GM23338 (cell line): ENCODE data around the gene EFHC2. TPM values are rescaled to one million over a fixed set of nuclear protein-coding genes. Genes with fewer than 3 reads are reported as not detected.

Experiments
- ATAC-seq: fragments of 200-7000 bp; cut with Tn5 transposase; 3 replicates; pipeline ENCODE4 v1.9.1; 2020
- DNase-seq: peaks from one replicate; pipeline ENCODE4 v3.0.0-alpha.2; 2015; ENCODE audit warnings: low spot score
- H2AFZ ChIP-seq: fragments of 200-600 bp; sonication (generic); 2 replicates; pipeline ENCODE4 v1.8.0; 2016; ENCODE audit warnings: antibody characterized with exemption, mild to moderate bottlenecking, moderate library complexity
- H3F3A ChIP-seq: fragments of 200-600 bp; sonication (generic); replicated peaks from 2 replicates; pipeline ENCODE4 v1.8.0; 2017; ENCODE audit warnings: antibody characterized with exemption, mixed run types, low read depth
- H3K27ac ChIP-seq: fragments of 200-600 bp; sonication (generic); 2 replicates; pipeline ENCODE4 v1.6.1; 2016; ENCODE audit warnings: low read depth
- H3K27me3 ChIP-seq: fragments of 200-600 bp; sonication (generic); 2 replicates; pipeline ENCODE4 v1.8.0; 2016; ENCODE audit warnings: mild to moderate bottlenecking, mixed run types, moderate library complexity; ENCODE audit not compliant: insufficient read depth
- H3K36me3 ChIP-seq: fragments of 200-600 bp; sonication (generic); 2 replicates; pipeline ENCODE4 v1.8.0; 2016; ENCODE audit warnings: mild to moderate bottlenecking; ENCODE audit not compliant: insufficient read depth
- H3K4me1 ChIP-seq: fragments of 200-600 bp; sonication (generic); 2 replicates; pipeline ENCODE4 v1.8.0; 2016; ENCODE audit warnings: mild to moderate bottlenecking, moderate library complexity; ENCODE audit not compliant: insufficient read depth
- H3K4me2 ChIP-seq: fragments of 200-600 bp; sonication (generic); 2 replicates; pipeline ENCODE4 v1.7.1; 2017; ENCODE audit warnings: mixed run types
- H3K4me3 ChIP-seq: fragments of 200-600 bp; sonication (generic); 2 replicates; pipeline ENCODE4 v1.6.1; 2016; ENCODE audit warnings: mixed run types
- H3K79me2 ChIP-seq: fragments of 200-600 bp; sonication (generic); replicated peaks from 2 replicates; pipeline ENCODE4 v1.8.0; 2017; ENCODE audit warnings: mild to moderate bottlenecking; ENCODE audit not compliant: insufficient read depth
- H3K9me2 ChIP-seq: fragments of 200-600 bp; sonication (generic); 2 replicates; pipeline ENCODE4 v1.8.0; 2017; ENCODE audit not compliant: insufficient read depth
- H4K20me1 ChIP-seq: fragments of 200-600 bp; sonication (generic); replicated peaks from 2 replicates; pipeline ENCODE4 v1.8.0; 2017; ENCODE audit warnings: mild to moderate bottlenecking; ENCODE audit not compliant: insufficient read depth
- H3K27ac Mint-ChIP-seq: 2 replicates; pipeline ENCODE4 v1.8.0; 2020; ENCODE audit warnings: inconsistent platforms, mild to moderate bottlenecking, moderate library complexity, mixed read lengths
- H3K27me3 Mint-ChIP-seq: 3 replicates; pipeline ENCODE4 v1.8.0; 2022; ENCODE audit warnings: low read depth, mild to moderate bottlenecking, moderate library complexity, mixed read lengths, inconsistent platforms; ENCODE audit not compliant: insufficient read depth, poor library complexity
- H3K36me3 Mint-ChIP-seq: 3 replicates; pipeline ENCODE4 v1.8.0; 2021; ENCODE audit warnings: low read depth, mild to moderate bottlenecking, inconsistent platforms, moderate library complexity, mixed read lengths
- H3K4me1 Mint-ChIP-seq: 3 replicates; pipeline ENCODE4 v1.8.0; 2020; ENCODE audit warnings: mild to moderate bottlenecking, inconsistent platforms, mixed read lengths
- H3K4me3 Mint-ChIP-seq: 3 replicates; pipeline ENCODE4 v1.8.0; 2021; ENCODE audit warnings: moderate library complexity, mild to moderate bottlenecking, inconsistent platforms, mixed read lengths
- H3K9me3 Mint-ChIP-seq: 3 replicates; pipeline ENCODE4 v1.8.0; 2020; ENCODE audit warnings: moderate library complexity, mild to moderate bottlenecking, inconsistent platforms, mixed read lengths
- CREB1 ChIP-seq: fragments of 250-450 bp; sonication (Bioruptor Pico); IDR thresholded peaks from 2 replicates; pipeline ENCODE4 v1.5.0; 2020; ENCODE audit warnings: low read depth, mild to moderate bottlenecking, moderate library complexity
- EZH2 ChIP-seq: fragments of 200-600 bp; sonication (generic); IDR thresholded peaks from one replicate; pipeline ENCODE4 v1.8.0; 2017; ENCODE audit warnings: antibody characterized with exemption, mild to moderate bottlenecking, low read depth; ENCODE audit not compliant: unreplicated experiment
- EZH2phosphoT487 ChIP-seq: fragments of 200-600 bp; sonication (generic); IDR thresholded peaks from one replicate; pipeline ENCODE4 v1.8.1; 2018; ENCODE audit warnings: antibody characterized with exemption; ENCODE audit not compliant: unreplicated experiment
- JUNB ChIP-seq: IDR thresholded peaks from one replicate; pipeline ENCODE4 v1.6.1; 2016; ENCODE audit warnings: antibody characterized with exemption; ENCODE audit not compliant: unreplicated experiment
- ZNF114 ChIP-seq: fragments of 250-450 bp; sonication (Bioruptor Pico); IDR thresholded peaks from 2 replicates; pipeline ENCODE4 v1.5.0; 2020; ENCODE audit warnings: mild to moderate bottlenecking, moderate library complexity
- ZNF331 ChIP-seq: fragments of 250-450 bp; sonication (Bioruptor Pico); IDR thresholded peaks from 2 replicates; pipeline ENCODE4 v1.5.0; 2020; ENCODE audit warnings: low read depth, mild to moderate bottlenecking, moderate library complexity
- polyA plus RNA-seq: library from polyadenylated mRNA; unstranded; fragments of >200 nt; fragmentation: Nextera tagmentation; extraction: Ambion mirVana; gene quantifications from 2 replicates; pipeline ENCODE4 v1.2.1, GENCODE V29; 2016
- total RNA-seq: library from RNA; depleted of rRNA; stranded (reverse); fragments of >200 nt; shearing (Covaris generic); gene quantifications from 2 replicates; pipeline ENCODE4 v1.2.3, GENCODE V29; 2014; rRNA removed
- TF ChIP-seq, protein P1 (sequence below), 2 experiments: fragments of 200-600 bp in 1 of 2; sonication (generic) in 1 of 2; conservative IDR thresholded peaks; 2 replicates each; pipeline versions ENCODE4 v1.5.1 to v1.6.1; 2016 to 2017; ENCODE audit warnings: antibody characterized with exemption in 2 of 2, low read depth in 2 of 2, mild to moderate bottlenecking in 2 of 2, moderate library complexity in 1 of 2
- TF ChIP-seq, protein P2 (sequence below): IDR thresholded peaks from 2 replicates; pipeline ENCODE4 v1.6.1; 2016; ENCODE audit warnings: antibody characterized with exemption
- TF ChIP-seq, protein P3 (sequence below): IDR thresholded peaks from one replicate; pipeline ENCODE4 v1.6.1; 2018; ENCODE audit warnings: antibody characterized with exemption; ENCODE audit not compliant: unreplicated experiment

The EFHC2 gene
- total and polyA plus RNA-seq, 2 experiments from 2014 or later = 3.1 to 3.2 TPM

DNA sequence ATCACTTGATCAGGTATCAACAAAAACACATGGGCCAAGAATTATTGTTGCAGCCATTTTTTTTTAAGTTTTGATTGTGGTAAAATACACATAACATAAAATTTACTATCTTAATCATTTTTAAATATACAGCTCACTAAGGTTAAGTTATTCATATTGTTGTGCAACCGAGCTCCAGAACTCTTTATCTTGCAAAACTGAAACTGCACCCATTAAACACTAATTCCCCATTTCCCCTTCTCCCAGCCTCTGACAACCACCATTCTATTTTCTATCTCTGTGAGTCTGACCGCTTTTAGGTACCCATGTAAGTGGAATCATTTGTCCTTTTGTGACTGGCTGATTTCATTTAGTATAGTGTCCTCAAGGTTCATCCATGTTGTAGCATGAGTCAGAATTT, 244.1 kb downstream of the EFHC2 start:
- Mint-ChIP-seq H3K4me3 (no peak overlapping the region), H3K9me3 (no peaks in the 10 kb centered on the region; the same call in 2 of the 3 replicates), H3K27me3 (no peaks in the 10 kb centered on the region), H3K36me3 (no peaks in the 10 kb centered on the region), H3K27ac (no peak overlapping the region), H3K4me1 (0 out of 3 replicates have a peak, but pooled peaks cover 3% of the 10 kb centered on the region)
- no peaks in the 10 kb centered on the region for H4K20me1 ChIP-seq
- DNase-seq (no peak), ATAC-seq (no peak)
- H3K36me3 ChIP-seq = no peaks in the 10 kb centered on the region
- no peaks in the 10 kb centered on the region for H3K9me2 ChIP-seq
- H3K79me2 ChIP-seq = no peaks in the 10 kb centered on the region
- H3K27ac ChIP-seq = no peak overlapping the region
- H3K4me2 ChIP-seq = no peak overlapping the region
- no peaks in the 10 kb centered on the region for H3K4me1 ChIP-seq
- TF ChIP-seq JUNB = no peak
- TF ChIP-seq, protein P1, sequence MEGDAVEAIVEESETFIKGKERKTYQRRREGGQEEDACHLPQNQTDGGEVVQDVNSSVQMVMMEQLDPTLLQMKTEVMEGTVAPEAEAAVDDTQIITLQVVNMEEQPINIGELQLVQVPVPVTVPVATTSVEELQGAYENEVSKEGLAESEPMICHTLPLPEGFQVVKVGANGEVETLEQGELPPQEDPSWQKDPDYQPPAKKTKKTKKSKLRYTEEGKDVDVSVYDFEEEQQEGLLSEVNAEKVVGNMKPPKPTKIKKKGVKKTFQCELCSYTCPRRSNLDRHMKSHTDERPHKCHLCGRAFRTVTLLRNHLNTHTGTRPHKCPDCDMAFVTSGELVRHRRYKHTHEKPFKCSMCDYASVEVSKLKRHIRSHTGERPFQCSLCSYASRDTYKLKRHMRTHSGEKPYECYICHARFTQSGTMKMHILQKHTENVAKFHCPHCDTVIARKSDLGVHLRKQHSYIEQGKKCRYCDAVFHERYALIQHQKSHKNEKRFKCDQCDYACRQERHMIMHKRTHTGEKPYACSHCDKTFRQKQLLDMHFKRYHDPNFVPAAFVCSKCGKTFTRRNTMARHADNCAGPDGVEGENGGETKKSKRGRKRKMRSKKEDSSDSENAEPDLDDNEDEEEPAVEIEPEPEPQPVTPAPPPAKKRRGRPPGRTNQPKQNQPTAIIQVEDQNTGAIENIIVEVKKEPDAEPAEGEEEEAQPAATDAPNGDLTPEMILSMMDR (conservative IDR thresholded peaks at IDR 0.05; ENCODE audit: low read depth in 2 of 2) = no peak
- no peak for TF ChIP-seq CREB1 (CRISPR knock-in tag)
- TF ChIP-seq, protein P2, sequence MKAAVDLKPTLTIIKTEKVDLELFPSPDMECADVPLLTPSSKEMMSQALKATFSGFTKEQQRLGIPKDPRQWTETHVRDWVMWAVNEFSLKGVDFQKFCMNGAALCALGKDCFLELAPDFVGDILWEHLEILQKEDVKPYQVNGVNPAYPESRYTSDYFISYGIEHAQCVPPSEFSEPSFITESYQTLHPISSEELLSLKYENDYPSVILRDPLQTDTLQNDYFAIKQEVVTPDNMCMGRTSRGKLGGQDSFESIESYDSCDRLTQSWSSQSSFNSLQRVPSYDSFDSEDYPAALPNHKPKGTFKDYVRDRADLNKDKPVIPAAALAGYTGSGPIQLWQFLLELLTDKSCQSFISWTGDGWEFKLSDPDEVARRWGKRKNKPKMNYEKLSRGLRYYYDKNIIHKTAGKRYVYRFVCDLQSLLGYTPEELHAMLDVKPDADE = no peak
- TF ChIP-seq, protein P3, sequence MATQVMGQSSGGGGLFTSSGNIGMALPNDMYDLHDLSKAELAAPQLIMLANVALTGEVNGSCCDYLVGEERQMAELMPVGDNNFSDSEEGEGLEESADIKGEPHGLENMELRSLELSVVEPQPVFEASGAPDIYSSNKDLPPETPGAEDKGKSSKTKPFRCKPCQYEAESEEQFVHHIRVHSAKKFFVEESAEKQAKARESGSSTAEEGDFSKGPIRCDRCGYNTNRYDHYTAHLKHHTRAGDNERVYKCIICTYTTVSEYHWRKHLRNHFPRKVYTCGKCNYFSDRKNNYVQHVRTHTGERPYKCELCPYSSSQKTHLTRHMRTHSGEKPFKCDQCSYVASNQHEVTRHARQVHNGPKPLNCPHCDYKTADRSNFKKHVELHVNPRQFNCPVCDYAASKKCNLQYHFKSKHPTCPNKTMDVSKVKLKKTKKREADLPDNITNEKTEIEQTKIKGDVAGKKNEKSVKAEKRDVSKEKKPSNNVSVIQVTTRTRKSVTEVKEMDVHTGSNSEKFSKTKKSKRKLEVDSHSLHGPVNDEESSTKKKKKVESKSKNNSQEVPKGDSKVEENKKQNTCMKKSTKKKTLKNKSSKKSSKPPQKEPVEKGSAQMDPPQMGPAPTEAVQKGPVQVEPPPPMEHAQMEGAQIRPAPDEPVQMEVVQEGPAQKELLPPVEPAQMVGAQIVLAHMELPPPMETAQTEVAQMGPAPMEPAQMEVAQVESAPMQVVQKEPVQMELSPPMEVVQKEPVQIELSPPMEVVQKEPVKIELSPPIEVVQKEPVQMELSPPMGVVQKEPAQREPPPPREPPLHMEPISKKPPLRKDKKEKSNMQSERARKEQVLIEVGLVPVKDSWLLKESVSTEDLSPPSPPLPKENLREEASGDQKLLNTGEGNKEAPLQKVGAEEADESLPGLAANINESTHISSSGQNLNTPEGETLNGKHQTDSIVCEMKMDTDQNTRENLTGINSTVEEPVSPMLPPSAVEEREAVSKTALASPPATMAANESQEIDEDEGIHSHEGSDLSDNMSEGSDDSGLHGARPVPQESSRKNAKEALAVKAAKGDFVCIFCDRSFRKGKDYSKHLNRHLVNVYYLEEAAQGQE = no peak
- no peak for TF ChIP-seq ZNF114
- TF ChIP-seq EZH2phosphoT487 = no peak
- TF ChIP-seq EZH2 = no peak
- no peak for TF ChIP-seq ZNF331 (CRISPR knock-in tag)
- no peaks in the 10 kb centered on the region for H3K27me3 ChIP-seq
- no peak overlapping the region for H3K4me3 ChIP-seq
- H3F3A ChIP-seq = no peaks in the 10 kb centered on the region
- H2AFZ ChIP-seq = no peak overlapping the region

Other genes starting within 250 kb of the EFHC2 start
- gene FUNDC1, start 199.2 kb upstream of the EFHC2 start, total RNA-seq = 10.0 and 15.0 TPM in 2 replicates
- gene FUNDC1, start 199.2 kb upstream of the EFHC2 start, polyA plus RNA-seq = 42.2 and 44.0 TPM in 2 replicates